Skeletal muscle satellite cell (primary cell): ENCODE measurements around the gene HESX1.

Experiments
- H3K27me3 ChIP-seq: 2 replicates; pipeline ENCODE4 v1.7.0; 2013; ENCODE audit warnings: low read length; ENCODE audit not compliant: control insufficient read depth, insufficient read depth
- H3K36me3 ChIP-seq: 2 replicates; pipeline ENCODE4 v1.7.0; 2013; ENCODE audit warnings: mild to moderate bottlenecking, control low read depth, low read length; ENCODE audit not compliant: insufficient read depth
- H3K4me1 ChIP-seq: 2 replicates; pipeline ENCODE4 v1.7.0; 2013; ENCODE audit warnings: low read length; ENCODE audit not compliant: control insufficient read depth, insufficient read depth
- H3K4me2 ChIP-seq: 2 replicates; pipeline ENCODE4 v1.7.0; 2013; ENCODE audit warnings: mild to moderate bottlenecking, low read length
- H3K4me3 ChIP-seq: 2 replicates; pipeline ENCODE4 v1.7.0; 2013; ENCODE audit warnings: low read length
- H3K9ac ChIP-seq: 2 replicates; pipeline ENCODE4 v1.7.0; 2013; ENCODE audit warnings: mild to moderate bottlenecking, low read depth, low read length, moderate library complexity
- H3K9me3 ChIP-seq: replicated peaks from 2 replicates; pipeline ENCODE4 v1.7.0; 2013; ENCODE audit warnings: mild to moderate bottlenecking, control low read depth, low read length

HESX1 gene

GRCh38 chr3:57165641-57166040, 34.1 kb downstream of the HESX1 start:
- Histone ChIP-seq H3K4me1 (peaks cover 10% of the 10 kb centered on the region), H3K27me3 (peaks cover 52% of the 10 kb centered on the region), H3K4me2 (peak overlapping the region; percentile 100), H3K4me3 (no peak overlapping the region), H3K36me3 (no peaks in the 10 kb centered on the region), H3K9me3 (no peaks in the 10 kb centered on the region), H3K9ac (no peak overlapping the region)

- peak within 1 kb of the TSS; percentile 85 for H3K4me3 ChIP-seq
- peak within 1 kb of the TSS; percentile 59 for H3K9ac ChIP-seq
- H3K36me3 ChIP-seq = no peaks in the 10 kb centered on the region
- H3K9me3 ChIP-seq = no peaks in the 10 kb centered on the region
- peak within 1 kb of the TSS; percentile 100 for H3K4me2 ChIP-seq
- peaks cover 10% of the 10 kb centered on the region for H3K4me1 ChIP-seq
- H3K27me3 ChIP-seq = peaks cover 52% of the 10 kb centered on the region
Observed at GRCh38 chr3:57164657-57165573, 34.9 kb downstream of the HESX1 start, which contains the start of gene IL17RD. IL17RD (minus strand) TSS chr3:57165353; CDS start chr3:57165286, 67 bp downstream.

GRCh38 chr3:57164217-57164656, 35.5 kb downstream of the HESX1 start:
- H3K4me1 ChIP-seq = peaks cover 13% of the 10 kb centered on the region
- peak overlapping the region; percentile 59 for H3K9ac ChIP-seq

DNA sequence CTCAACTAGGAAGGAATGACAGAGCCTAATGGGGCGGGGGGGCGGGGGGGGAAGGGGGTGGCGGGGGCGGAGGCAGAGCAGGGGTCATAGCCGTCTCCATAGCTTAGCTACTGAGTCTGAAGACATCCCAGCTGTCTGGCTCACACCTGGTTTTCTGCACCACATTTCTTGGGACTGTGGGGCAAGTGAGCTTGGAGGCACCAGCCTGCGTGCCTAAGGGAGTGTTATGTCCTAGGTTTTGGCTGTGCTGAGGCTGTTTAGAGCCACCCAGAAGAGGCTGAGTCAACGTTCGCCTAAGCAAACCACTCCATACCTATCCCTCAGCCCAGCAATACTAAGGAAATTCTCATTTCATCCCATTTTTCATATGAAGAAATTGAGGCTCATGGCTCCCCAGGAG, 36.0 kb downstream of the HESX1 start:
- Histone ChIP-seq H3K4me3 (no peak overlapping the region), H3K4me2 (peak overlapping the region; percentile 100), H3K4me1 (peaks cover 15% of the 10 kb centered on the region), H3K9me3 (no peaks in the 10 kb centered on the region), H3K27me3 (peaks cover 49% of the 10 kb centered on the region), H3K36me3 (no peaks in the 10 kb centered on the region), H3K9ac (no peak overlapping the region)

More at GRCh38 chr3:57164217-57164656, 35.5 kb downstream of the HESX1 start:
- Histone ChIP-seq H3K27me3 (peaks cover 49% of the 10 kb centered on the region), H3K4me3 (peak overlapping the region; percentile 85), H3K9me3 (no peaks in the 10 kb centered on the region), H3K36me3 (no peaks in the 10 kb centered on the region), H3K4me2 (peak overlapping the region; percentile 100)

DNA sequence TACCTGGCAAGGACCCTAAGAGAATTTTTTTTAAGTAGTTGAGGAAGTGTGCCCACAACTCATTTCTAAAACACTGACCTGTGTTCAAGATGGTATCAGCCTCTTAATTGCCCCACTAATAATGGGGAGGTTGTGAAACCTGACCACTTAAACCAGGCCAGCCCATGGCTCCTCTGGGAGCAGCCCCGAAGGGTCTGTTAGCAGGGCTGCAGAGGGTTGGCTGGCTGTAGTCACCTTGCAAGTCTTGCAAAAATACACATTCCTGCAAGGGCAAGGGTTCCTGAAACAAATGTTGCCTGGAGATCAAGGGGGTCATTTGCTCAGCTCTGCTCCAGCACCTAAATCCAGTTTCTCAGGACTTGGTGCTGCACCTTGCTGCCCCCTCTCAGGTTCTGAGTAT, 37.9 kb downstream of the HESX1 start:
- H3K4me1 ChIP-seq = peaks cover 15% of the 10 kb centered on the region

DNA sequence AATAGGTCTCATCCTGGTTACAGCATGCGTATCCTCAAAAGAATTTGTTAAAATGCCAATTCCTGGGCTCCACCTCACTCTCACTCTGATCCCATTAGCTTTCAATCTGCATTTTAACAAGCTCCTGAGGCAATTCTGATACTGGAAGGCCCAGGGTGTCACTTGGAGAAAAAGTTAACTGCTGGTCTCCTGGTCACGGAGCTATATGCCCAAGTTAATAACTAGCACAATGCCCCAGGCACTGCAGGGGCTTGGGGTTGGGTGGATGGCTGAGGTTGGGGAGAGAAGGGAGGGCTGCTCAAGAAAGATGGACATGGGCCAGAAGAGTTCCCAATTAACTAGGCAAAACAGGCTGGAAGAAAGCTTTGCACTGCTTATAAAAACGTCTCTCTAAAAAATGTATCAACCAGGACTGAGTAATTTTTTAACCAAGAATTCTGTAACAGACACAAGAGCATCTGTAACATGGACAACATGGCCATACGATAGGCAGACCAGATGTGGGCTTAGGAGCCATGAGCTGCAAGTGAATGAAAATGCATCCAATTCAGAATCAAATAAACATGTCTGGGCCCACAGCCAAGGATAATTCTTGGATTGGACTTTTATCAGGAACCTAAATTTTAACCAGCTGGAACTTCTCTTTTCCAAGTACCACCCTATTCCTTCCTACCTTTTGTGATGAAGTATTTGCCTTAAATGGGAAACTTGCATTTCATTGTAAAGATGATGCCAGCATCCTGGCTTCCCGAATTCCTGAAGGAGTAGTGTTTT, 38.8 kb downstream of the HESX1 start:
- H3K4me1 ChIP-seq = peaks cover 15% of the 10 kb centered on the region
- no peak overlapping the region for H3K4me3 ChIP-seq
- H3K4me2 ChIP-seq = no peak overlapping the region
- no peaks in the 10 kb centered on the region for H3K9me3 ChIP-seq
- H3K9ac ChIP-seq = no peak overlapping the region
- H3K27me3 ChIP-seq = peaks cover 31% of the 10 kb centered on the region
- no peaks in the 10 kb centered on the region for H3K36me3 ChIP-seq

More for the DNA sequence above, 37.9 kb downstream of the HESX1 start:
- Histone ChIP-seq H3K4me3 (no peak overlapping the region), H3K9me3 (no peaks in the 10 kb centered on the region), H3K9ac (no peak overlapping the region), H3K27me3 (peaks cover 33% of the 10 kb centered on the region), H3K4me2 (no peak overlapping the region), H3K36me3 (no peaks in the 10 kb centered on the region)

GRCh38 chr3:57160076-57160764, 39.6 kb downstream of the HESX1 start:
- Histone ChIP-seq H3K9ac (no peak overlapping the region), H3K36me3 (no peaks in the 10 kb centered on the region), H3K4me3 (no peak overlapping the region), H3K4me2 (no peak overlapping the region), H3K9me3 (no peaks in the 10 kb centered on the region), H3K27me3 (peaks cover 31% of the 10 kb centered on the region), H3K4me1 (peaks cover 15% of the 10 kb centered on the region)

- Histone ChIP-seq H3K9ac (no peak overlapping the region), H3K4me2 (no peak overlapping the region), H3K27me3 (peaks cover 31% of the 10 kb centered on the region), H3K4me1 (peaks cover 7% of the 10 kb centered on the region), H3K9me3 (no peaks in the 10 kb centered on the region), H3K4me3 (no peak overlapping the region), H3K36me3 (no peaks in the 10 kb centered on the region)
Observed at GRCh38 chr3:57158813-57159738, 40.7 kb downstream of the HESX1 start.

DNA sequence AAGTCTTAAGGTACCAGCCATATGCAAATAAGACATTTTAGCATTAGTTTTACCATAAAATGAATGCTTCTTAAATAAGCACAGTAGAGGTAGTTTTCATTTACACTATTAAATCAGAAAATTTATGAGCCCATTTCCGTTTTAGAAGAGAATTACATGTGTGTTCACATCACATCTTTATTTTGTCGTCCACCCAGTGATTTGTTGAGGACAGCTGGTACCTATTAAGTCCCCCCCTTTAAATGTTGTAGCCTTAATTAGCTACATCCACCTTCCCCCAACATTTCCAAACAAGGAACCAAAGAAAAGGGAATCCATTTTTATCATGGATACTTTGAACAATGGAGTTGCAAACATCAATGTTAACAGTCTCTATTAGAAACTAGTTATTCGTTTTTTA, 41.5 kb downstream of the HESX1 start:
- Histone ChIP-seq H3K4me2 (no peak overlapping the region), H3K9me3 (no peaks in the 10 kb centered on the region), H3K36me3 (no peaks in the 10 kb centered on the region), H3K9ac (no peak overlapping the region), H3K4me3 (no peak overlapping the region), H3K27me3 (peaks cover 27% of the 10 kb centered on the region), H3K4me1 (peaks cover 5% of the 10 kb centered on the region)

GRCh38 chr3:57157545-57157944, 42.2 kb downstream of the HESX1 start:
- Histone ChIP-seq H3K4me2 (no peak overlapping the region), H3K9ac (no peak overlapping the region), H3K36me3 (no peaks in the 10 kb centered on the region), H3K27me3 (peaks cover 21% of the 10 kb centered on the region), H3K4me1 (peaks cover 5% of the 10 kb centered on the region), H3K4me3 (no peak overlapping the region), H3K9me3 (no peaks in the 10 kb centered on the region)
